GM21825 (cell line): ENCODE data around the gene IGDCC3.

Experiments
- ATAC-seq: cut with Tn5 transposase; IDR thresholded peaks from one replicate; pipeline ENCODE4 v1.9.1; 2021; ENCODE audit warnings: mild to moderate bottlenecking, moderate library complexity; ENCODE audit not compliant: unreplicated experiment

IGDCC3 gene

GRCh38 chr15:65377976-65378366 is at the start of gene IGDCC3:
IGDCC3 (minus strand) TSS chr15:65378002; CDS start chr15:65377788, 214 bp downstream.
- no peak for ATAC-seq

DNA sequence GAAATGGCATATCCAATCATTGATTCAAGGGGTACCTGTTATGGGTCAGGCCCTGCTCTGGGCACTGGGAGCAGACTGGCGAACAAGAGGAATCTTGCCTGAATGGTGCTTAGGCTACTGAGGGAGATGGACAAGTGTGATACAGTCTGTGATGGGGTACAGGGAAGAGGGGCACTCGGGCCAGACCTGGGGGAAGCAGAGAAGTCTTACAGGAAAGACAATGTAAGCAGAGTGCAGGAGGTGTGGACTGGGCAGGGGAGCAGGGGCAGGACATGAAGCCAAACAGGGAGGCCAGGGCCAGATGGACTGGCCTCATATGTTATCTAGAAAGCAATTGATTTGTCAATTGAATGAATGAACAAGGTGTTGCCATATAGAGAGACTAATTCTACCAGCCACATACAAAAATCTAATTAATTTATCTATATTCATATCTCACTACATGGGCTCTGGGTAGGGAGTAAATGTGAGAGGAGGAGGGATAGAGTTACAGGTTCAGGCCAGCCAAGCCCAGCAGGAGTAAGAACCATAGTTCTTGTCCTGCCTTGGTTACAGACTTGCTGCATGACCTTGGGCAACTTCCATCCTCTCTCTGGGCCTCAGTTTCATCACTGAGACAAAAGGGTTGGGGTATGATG is 48.5 kb upstream of the IGDCC3 start:
- ATAC-seq = no peak

DNA sequence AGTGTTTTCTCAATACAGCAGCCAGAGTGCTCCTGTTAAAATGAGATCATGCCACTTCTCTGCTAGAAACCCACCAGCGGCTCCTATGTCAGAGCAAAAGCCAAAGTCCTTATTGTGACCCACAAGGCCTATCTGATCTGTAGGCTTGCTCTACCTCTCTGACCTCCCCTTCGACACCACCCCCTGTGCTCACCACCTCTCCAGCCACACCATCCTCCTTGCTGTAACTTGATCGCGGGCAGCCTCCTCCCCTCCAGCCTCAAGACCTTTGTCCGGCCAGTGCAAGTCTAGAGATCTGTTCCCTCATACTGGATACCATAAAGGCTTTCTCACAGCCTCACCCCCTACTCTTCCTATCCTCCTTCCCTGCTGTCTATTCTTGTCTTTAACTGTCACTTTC is 46.9 kb upstream of the IGDCC3 start:
- ATAC-seq = no peak

GRCh38 chr15:65423976-65424679 is 46.3 kb upstream of the IGDCC3 start:
- ATAC-seq = no peak

DNA sequence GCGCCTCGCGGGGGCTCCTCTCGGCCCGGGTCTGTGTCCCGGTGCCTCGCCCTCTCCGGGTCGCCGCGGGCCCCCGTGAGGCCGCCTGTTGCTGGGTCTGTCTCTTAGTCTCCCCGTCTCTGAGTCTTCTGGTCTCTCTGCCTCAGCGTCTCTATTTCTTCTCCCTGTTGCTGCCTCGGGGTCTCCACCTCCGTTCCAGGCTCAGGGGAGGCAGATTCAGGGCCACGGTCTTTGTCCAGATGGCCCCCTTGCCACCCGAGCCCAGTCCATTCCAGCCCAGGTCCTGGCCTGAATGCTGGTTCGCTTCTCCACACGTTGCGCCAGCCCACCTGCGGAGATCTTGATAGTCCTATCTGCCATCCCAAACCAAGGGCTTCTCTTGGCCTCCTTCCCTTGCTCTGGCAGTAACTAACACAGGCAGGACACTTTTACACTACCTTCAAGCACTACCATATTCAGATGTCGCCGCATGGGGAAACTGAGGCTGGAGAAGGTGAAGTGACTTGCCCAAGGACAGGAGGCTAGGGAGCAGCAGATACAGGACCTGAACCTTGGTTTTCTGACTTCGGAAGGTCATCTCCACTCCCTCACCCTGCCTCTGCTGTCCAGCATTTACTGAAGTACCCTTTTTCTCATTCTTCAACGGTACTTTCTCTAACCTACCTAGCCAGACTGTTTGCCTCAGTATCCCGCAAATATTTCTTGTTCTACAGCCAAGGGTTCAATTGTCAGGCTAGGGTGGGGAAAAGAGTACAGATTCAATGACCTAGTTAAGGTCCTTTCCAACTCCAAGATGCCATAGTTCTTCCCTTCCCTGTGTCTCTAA is 45.6 kb upstream of the IGDCC3 start:
- no peak for ATAC-seq

DNA sequence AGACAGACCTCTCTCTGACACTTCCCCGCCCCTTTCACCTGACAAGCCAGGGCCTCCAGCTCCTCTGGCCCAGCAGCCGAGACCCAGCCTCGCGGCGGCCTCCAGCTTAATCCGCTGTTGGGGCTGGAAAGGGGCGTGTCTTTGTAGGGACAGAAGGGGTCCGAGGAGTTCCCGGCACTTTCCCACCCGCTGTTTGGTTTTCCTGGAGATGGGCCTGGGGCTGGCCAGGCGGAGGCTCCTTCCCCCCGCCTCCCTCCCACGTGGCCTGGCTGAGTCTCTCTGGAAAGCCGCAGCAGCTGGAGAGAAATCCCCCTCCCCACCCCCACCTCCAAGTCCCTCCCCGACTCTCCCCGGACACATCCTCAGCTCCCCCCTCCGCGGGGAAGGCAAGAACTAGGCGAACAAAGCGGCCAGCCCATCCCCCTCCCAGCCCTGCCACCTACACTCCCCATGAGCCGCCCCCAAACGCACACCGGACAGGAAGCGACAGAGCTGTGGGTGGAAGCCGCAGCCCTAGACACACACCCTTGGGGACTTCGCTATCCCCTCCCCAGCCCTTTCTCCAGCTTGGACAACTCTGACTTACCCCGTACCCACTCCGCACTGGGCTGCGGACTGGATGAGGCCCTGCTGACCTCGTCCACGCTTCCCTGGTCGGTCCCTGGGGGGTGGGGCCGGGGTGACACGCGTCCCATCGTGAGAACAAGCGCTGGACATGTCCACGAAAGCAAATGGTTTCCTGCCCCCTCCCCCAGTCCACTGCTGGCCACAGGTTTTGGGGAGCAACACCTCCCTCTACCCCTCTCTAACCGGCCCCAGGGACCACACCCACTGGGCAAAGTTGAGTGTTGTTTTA is 43.8 kb upstream of the IGDCC3 start:
- ATAC-seq = no peak

DNA sequence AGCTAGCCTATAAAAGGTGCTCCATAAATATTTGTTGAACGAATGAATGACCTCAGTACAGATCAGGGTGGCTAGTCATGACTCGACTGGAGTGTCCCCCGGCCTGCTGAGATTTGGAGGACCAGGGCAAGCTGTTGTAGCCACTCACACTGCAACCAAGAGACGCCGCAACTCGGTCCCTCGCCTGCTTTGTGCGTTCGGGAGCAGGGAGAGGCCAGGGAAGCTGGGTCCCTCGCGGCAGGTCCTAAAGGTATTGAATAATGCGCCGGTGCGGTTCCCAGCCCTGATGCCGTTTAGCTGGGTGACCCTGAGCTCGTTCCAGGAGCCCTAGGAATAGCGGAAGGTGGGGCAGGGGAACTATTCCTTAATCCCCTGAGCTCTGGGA is 43.2 kb upstream of the IGDCC3 start:
- ATAC-seq = no peak

GRCh38 chr15:65418596-65418995 is 40.8 kb upstream of the IGDCC3 start:
- no peak for ATAC-seq

DNA sequence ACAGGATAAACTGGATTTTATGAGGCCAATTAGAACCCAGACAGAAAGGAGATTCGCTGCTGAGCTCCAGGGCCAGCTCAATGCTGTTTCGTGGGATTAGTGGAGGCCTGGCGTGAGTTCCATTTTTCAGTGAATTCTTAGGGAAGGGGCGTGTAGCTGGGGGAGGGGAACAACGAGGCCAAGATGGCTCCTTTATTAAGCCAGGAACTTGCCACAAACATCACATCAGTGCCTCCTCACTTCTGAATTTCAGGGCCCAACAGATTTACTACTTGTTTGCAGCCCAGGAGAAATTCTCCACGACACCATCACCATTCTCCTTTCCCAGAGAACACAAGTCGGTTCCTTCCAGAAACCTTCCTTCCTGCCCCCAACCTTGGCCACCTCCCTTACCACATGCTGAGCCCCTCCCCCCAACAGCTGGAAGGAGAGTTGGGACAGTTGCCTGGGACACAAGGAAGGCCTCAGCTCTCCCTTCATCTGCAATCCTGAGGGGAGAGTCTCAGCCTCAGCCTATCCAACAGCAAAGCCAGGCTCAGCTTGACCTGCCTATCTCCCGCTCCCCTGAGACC is 39.1 kb upstream of the IGDCC3 start:
- ATAC-seq = no peak

DNA sequence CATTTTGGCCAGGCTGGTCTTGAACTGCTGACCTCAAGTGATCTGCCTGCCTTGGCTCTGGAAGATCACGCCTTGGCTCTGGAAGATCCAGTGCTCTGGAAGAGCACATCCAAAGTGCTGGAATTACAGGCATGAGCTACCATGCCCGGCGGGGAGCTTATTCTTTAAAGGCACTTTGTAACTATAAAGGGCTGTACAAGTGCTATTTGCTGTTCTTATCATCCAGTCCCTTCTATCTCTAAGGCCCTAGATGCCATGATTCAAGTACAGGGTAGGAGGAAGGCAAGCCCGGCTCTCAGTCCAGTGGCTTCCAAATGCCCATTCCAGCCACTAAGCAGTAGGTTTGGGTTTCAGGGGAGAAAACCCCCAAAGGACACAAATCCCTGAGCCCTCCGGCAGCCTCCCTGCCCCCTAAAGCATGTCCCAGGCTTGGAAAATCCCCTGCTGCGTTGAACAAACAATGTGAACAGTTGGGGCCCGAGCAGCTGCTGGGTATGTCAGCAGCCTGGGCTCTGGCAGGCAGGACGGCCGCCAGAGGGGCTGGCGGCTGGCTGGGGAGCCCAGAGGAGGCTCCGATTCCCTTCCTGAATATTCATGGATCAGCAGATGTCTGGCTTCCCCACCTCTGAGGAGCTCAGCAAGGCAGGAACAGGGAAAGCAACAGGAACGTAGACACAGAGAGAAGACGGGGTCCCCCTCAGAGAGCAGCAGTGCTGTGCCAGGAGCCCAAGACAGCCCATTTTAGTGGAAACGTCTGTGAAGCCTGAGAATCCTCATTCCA is 37.2 kb upstream of the IGDCC3 start:
- ATAC-seq = no peak

- ATAC-seq = no peak
Measured at GRCh38 chr15:65413760-65414144, 36.0 kb upstream of the IGDCC3 start.

DNA sequence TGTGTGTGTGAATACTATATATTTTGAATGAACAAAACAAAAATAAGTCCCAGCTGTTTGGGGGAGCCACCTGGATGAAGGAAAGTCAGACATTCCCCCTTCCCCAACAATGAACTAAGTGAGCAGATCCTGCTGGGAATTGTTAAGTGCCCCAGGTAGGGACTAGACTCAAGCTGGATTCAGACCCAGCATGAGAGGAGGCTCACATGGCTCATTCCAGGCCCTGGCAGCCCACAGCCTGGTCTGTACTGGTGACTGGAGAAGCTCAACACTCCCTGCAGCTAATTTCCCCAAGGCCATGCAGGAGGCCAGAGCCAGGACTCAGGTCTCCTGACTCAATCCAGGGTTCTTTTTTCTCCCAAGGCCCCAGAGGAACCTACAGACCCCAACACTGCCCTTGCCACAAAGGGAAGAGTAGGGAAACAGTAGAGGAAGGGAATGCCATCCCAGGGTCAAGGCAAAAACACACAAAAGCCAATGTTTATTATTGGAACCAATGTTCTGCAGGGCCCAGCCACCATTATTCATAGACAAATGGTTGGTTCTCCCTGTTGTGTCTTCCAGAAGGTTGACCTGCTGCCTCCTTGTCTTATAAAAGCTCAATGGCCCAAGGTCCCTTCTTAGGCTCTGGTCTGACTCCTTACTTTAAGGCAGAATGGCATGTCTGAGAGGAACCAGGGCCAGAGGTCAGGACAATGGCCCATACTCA is 35.4 kb upstream of the IGDCC3 start:
- ATAC-seq = no peak

DNA sequence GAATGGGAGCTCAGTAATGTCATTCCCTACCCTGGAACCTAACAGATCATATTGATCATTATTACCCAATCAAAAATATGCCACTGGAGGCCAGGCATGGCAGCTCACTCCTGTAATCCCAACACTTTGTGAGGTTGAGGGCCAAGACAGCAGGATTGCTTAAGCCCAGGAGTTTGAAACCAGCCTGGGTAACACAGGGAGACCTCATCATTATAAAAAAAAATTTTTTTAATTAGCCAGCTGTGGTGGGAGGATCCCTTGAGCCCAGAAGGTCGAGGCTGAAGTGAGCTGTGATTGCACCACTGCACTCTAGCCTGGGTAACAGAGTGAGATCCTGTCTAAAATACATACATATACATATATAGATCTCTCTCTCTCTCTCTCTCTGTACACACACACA is 34.8 kb upstream of the IGDCC3 start:
- no peak for ATAC-seq

GRCh38 chr15:65411465-65412071 is 33.8 kb upstream of the IGDCC3 start:
- ATAC-seq = no peak

DNA sequence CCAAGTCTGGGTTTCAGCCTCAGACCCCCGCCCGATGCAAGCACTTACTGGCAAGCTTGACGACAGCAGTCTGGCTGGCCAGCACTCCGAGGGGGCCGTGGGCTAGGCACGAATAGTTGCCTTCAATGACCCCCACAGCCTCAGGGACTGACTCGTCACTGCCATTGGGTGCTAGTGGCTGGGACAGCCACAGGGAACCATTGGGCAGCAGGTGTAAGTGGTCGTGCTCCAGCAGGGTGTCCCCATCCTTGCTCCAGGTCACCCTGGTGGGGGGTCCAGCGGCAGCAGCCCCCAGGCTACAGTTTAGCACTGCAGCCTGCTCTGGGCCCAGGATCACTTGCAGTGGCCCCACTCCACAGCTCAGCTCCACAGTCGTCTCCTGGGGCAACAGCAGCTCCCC is 33.2 kb upstream of the IGDCC3 start:
- no peak for ATAC-seq

GRCh38 chr15:65410036-65410435 is 32.2 kb upstream of the IGDCC3 start:
- no peak for ATAC-seq

- no peak for ATAC-seq
Measured at GRCh38 chr15:65409036-65409631, 31.3 kb upstream of the IGDCC3 start.

DNA sequence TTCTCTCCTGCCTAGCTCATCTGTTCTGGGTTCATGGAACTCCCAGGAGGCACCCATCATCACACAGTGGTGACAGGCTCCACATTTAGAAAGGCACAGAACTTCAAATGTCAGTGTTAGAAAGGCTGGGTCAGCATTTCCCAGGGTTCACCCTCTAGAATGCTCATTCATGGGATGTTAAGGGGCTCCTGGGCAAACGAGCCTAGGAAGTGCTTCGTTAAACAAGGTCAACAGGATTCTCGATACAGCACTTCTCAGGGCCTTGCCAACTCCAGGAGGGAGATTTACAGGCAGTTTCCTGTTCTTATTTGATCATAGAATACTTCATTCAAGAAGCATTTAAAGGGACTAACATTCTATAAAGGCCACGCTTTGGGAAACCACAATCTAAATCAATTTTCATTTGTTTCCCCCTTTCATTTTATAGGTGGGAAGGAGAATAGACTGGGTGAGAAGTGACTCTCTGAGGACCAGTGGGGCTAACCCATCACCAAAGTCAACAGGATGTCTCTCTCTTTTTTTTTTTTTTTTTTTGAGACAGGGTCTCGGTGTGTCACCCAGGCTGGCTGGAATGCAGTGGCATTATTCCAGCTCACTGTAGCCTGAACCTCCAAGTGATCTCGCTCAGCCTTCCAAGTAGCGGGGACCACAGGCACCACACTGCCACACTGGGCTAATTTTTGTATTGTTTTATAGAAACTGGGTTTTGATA is 30.7 kb upstream of the IGDCC3 start:
- ATAC-seq = no peak
